HG02678 (cell line): ENCODE results near the gene CCDC93.

ENCODE experiments used
- ATAC-seq: cut with Tn5 transposase; IDR thresholded peaks from one replicate; pipeline ENCODE4 v1.9.1; 2021; ENCODE audit warnings: mild to moderate bottlenecking, moderate library complexity; ENCODE audit not compliant: unreplicated experiment

Gene CCDC93

DNA sequence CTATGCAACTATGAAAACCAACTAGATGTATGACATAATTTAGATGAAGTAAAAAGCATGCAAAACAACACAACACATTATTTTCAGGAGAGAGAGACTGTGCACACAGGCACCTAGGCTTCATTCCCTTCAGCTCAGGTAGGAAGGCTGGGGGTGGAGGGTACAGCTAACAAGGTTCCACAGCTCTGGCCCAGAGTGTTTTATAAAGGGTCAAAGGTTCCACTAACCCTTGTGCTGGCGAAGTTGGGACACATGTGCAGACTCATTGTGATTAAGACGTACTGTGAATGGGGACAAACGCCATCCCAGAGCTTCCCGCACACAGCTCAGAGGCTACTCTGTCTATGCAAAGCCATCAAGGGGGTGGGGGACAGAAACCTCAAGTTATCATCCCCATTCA lies 19.1 kb downstream of the CCDC93 start:
- ATAC-seq, result no peak

- no peak for ATAC-seq
Measured at GRCh38 chr2:117989854-117990438, 23.9 kb downstream of the CCDC93 start.

DNA sequence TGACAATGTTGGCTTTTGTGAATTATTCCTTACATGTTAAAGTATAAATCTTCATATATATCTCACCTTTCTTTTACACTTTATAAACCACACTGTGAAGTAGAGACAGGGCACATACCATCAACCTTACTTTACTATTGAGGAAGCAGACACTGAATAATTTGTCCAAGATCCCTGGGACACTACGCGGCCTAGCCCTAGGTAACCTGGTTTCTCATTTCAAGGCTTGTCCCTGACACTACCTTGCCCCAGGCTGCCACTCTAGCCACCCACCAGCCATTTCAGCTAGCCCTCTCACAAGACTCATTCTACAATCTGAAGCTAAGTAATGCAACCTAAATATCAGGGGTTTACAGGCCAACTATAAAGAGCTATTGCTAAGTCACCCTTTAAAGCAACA lies 26.7 kb downstream of the CCDC93 start:
- ATAC-seq, result no peak

DNA sequence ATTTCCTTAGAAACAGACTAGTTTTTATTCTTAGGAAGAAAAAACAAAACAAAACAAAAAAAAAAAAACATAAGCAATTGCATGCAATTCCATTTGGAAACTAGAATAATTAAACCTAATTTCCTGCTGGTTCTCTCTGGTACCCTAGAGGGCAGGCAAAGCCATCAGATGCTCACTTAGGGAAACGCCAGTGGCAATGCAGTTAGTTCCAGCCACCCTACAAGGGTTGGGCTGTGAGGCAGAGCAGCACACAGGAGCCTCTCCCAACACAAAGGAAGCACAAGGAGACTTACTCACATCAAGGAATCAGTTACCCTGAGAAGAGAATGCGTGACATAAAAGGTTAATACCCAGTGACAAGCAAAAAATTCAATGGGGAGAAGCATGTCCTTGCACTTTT lies 28.8 kb downstream of the CCDC93 start:
- ATAC-seq, result no peak

DNA sequence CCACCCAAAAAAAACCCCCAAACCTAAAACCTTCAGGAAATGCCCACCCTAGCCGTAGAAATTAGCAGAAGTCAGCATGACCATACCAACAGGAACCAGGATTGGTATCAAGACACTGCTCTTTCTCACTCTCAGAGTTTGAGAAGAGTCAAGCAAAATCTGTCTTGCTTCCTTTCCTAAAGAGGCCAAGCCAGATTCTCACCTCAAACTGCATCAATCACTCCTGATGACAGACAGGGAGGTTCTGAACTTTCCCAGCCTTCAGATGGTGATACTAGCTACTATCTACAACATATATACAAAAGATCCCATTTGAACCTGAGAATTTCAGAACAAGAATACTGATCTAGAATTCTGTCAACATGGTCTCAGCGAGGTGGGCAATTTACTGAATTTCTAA lies 29.7 kb downstream of the CCDC93 start:
- no peak for ATAC-seq

- ATAC-seq, result no peak
Measured at GRCh38 chr2:117983040-117983439, 30.8 kb downstream of the CCDC93 start.

DNA sequence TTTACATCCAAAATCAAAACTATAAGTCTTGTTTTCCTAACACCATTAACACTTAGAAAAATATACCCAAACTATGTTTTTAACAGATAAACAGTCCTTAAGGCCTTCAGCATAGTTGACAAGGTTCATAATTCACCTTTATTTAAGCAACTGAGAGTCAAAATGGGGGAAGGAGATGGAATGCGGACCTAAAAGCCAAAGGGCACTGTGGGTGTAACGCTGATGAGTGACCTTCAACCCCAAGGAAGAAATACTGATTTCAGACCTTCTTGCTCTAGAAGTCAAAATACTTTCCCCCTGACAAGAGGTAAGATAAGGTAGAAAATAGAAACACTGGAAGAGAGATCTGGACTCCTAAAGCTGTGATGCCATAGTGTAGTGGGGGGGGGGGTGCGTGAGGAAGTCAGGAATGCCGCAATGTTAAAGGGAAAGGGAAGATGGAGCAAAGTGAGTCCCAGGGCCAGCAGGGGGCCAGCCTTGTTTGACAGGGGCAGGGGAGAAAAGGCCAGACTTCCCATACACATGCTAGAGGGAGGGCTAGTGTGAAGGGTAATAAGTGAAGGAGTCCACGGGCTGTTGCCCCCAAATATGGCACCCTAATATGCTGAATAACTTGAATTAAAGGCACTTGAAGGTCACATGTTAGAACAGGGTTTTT lies 31.4 kb downstream of the CCDC93 start:
- ATAC-seq, result no peak

- no peak for ATAC-seq
Measured at GRCh38 chr2:117981810-117982209, 32.1 kb downstream of the CCDC93 start.

DNA sequence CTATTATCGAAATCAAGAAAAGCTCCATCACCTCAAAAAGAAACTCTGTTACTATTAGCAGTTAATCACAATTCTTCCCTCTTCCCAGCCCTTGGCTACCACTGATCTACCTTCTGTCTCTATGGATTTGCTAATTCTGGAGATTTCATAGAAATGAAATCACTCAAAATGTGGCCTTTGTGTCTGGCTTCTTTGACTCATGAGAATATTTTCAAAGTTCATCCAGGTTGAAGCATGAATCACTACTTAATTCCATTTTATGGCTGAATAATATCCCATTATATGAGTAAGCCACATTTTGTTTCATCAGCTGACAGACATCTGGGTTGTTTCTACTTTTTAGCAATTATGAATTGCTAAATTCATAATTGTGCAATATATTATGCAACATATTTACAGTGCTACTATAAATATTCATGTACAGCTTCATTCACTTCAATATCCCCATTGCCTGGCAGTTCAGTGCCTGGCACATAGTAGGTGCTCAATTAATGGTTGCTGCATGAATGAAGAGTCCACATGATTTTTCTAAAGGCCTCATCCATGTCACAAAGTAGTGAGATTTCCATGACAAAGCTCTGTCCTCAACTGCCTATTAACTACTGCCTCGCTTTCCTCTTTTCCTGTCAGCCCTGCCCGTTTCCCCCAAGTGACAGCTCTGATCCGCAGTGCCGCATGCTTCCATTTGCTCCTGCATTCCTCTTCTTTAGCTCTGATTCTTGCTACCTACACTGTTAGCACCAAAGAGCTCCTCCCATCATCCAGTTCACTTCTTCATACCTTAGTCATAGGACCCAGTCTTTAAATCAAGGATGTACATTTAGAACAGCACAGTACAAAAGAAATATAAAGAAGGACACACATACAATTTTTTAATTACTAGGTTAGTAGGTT lies 32.8 kb downstream of the CCDC93 start:
- no peak for ATAC-seq

DNA sequence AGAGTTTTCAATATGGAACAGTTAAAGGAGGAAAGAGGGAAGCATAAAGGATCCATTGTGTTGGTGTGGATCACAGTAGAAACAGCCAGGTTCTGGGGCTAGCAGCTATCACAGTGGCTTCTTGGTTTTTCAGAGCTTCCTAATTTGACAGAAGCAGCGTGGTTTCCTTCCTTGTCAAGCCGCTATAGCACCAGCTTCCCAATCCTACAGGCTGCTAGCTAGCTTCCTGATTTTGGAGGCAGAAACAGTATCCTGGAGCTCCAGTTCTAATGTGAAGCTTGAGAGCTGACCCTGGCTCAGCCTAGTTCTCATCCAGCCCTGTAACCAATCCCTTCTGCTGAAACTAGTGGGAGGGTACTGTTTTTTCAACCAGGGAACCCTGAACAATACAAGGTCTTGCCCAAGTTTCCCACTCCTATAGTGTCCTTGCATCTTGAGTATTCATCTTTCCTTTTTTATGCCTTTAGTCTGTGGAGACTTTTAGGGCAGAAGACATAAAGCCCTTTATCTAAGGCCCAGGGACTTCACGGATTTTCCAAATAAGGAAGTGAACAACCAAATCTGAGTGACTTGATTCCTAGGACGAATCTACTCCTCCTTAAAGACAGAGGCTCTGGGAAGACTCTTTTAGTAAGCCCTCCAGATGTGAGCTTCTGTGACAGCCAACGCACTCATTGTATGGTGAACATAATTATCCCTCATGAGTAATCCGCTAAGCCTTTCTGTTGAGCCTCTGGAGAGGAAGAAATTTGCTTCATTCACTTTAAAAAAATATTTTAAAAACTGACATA lies 33.8 kb downstream of the CCDC93 start:
- no peak for ATAC-seq

DNA sequence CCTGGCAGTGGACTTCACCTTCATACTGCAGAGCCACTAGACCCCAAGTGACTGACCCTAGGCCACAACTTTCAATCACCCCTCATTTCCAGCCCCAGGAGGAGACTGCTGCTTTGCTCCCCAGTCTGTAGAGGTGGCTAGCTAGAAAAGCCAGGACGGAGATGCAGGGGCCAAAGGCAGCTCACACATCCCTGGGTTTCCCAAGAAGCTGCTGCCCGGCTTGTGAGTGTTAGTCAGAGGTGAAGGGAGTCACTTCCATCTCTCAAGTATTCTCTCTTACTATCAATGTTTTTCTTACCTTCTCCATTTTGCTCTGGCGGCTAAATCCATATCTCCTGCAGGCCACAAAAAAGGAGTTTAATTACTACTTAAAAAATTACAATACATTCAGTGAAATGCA lies 36.2 kb downstream of the CCDC93 start:
- no peak for ATAC-seq

GRCh38 chr2:117976581-117976980 lies 37.3 kb downstream of the CCDC93 start:
- no peak for ATAC-seq

- ATAC-seq, result no peak
Measured at GRCh38 chr2:117973498-117974082, 40.3 kb downstream of the CCDC93 start.

GRCh38 chr2:117972476-117973123 lies 41.3 kb downstream of the CCDC93 start:
- ATAC-seq, result no peak

DNA sequence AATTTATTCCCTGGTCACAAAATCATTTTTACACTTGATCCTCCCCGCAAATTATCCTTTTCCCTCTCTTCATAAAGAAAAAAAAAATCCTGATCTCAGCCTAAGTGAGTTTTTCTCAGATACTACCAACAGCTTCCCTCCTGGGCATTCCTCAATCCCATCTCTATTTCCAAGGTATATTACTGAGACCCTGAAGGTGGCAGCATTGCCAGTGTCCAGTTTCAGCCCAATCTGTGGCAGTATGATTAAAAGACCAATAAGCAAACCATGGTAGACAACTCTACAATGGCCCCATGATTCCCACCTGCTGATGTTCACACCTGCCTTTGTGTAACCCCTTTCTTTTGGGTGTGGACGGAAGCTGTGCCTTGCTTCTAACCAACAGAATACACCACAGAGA lies 45.1 kb downstream of the CCDC93 start:
- no peak for ATAC-seq

- ATAC-seq, result no peak
Measured at GRCh38 chr2:117967977-117968718, 45.7 kb downstream of the CCDC93 start.

DNA sequence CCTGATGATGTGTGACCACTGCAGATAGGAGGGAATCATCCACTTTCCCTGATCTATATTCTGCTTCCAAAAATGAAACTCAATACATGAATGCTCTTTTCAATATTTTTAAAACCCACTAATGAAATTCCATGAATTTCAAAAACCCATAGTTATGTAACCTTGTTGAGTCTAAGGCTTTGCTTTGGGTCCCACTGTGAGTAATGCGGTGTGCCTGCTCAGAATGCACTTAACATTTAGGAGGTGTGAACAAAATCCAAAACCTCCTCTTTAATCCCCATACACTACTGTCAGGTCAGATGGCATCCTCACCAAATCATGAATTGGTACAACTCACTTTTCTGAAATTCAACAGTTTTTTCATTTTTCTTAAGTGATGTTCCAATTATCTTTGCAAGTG lies 50.4 kb downstream of the CCDC93 start:
- no peak for ATAC-seq

DNA sequence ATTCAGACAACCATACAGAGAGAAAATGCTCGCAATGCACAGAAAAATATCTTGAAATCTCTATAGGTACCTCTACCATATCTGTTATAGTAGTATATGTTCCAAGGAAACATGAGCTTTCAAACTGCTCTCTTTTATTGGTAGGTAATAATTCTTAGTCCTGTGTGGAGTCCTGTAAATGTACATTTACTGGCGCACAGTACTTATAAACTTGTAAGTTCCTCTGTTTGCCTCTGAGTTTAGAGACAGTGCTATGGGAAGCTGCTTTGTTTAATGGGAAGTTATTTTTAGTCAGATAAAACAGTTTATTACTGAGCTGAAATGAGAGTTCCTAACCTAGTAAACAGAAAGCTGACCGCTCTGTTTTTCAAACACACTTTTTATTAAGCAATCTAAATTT lies 52.7 kb downstream of the CCDC93 start:
- ATAC-seq, result no peak

DNA sequence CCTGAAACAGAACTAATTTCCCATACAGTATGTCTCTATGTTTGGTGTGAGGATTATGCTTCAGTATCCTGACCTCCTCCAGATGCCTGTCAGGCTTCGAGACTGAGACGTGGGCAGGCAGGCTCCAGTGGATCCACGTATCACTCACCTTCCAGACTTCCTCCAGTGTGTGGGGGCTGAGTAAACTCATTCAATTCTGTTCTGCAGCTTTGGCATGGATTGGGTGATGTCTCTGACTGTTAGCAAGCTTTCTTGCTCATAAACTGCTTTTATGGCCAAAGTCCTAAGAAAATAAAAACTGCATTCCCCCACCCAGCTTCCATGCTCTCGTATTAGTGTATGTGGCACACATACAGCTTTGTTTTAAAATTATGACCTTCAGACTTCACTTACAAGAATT lies 53.6 kb downstream of the CCDC93 start:
- no peak for ATAC-seq

DNA sequence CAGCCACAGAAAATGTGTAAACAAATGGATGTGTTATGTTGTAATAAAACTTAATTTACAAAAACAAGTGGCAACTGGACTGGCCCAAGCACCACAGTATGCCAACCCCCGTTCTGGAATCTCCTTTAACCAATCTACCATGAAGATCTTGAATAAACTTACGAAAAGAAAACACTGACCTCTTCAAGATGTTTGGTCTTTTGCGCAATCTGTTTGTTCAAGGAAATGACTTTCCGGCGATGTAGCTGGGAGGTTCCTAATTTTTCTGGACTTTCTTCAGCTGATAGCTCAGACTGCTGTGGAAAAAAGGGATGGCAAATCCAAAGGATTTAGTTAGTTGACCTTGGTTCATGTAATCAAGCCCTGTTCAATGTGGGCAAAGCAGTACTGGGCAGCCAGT lies 55.7 kb downstream of the CCDC93 start:
- no peak for ATAC-seq
